H1 (cell line): Measurements from ENCODE around the gene TAF15. TPM values are rescaled to one million over a fixed set of nuclear protein-coding genes. Genes with fewer than 3 reads are reported as not detected.

ENCODE experiments used
- E2F6 ChIP-seq: IDR thresholded peaks from 2 replicates; pipeline ENCODE4 v1.6.1; 2012; ENCODE audit warnings: inconsistent platforms
- POLR2AphosphoS5 ChIP-seq: IDR thresholded peaks from 2 replicates; pipeline ENCODE4 v1.6.1; 2011; ENCODE audit warnings: low read depth, low read length
- SP2 ChIP-seq: IDR thresholded peaks from 2 replicates; pipeline ENCODE4 v1.6.1; 2012; ENCODE audit warnings: mild to moderate bottlenecking, low read length, inconsistent platforms
- TAF1 ChIP-seq: IDR thresholded peaks from 2 replicates; pipeline ENCODE4 v1.6.1; 2011; ENCODE audit warnings: mild to moderate bottlenecking, low read depth, low read length
- polyA plus RNA-seq, 7 experiments: library from polyadenylated mRNA; depleted of rRNA in 3 of 7; stranded (reverse) in 5 of 7; unstranded in 2 of 7; fragments of >200 nt in 5 of 7; fragments of 200-250 nt in 2 of 7; gene quantifications; 1 replicate in 5 of 7; 2 replicates in 1 of 7; 4 replicates in 1 of 7; pipeline versions ENCODE4 v1.2.1 to v1.2.3, GENCODE V29; 2011 to 2013; ENCODE audit warnings: missing spikeins in 2 of 7, mixed read lengths in 2 of 7
- total RNA-seq: library from RNA; stranded (reverse); fragmentation: NEBNext Ultra II Directional; extraction: Animal tissue kit (Norgen Biotek cat#: 25700); gene quantifications from 2 replicates; pipeline ENCODE4 v1.2.1, GENCODE V29; 2021

Gene TAF15
- total and polyA plus RNA-seq, 2 of the 8 experiments (the other 6 are each of a cell fraction or from before 2014, with no cell fraction given), result 80.1 to 338 TPM

GRCh38 chr17:35780950-35781349, 28.3 kb upstream of the TAF15 start (continued):
- TF ChIP-seq POLR2AphosphoS5 (no peak), SP2 (no peak), E2F6 (no peak), TAF1 (no peak)
- TF ChIP-seq, all 59 proteins: peak for 0
